Common myeloid progenitor, CD34-positive (primary cell): ENCODE measurements around the gene AMIGO3.
A peak's percentile ranks its signal among the peaks of the same experiment; 100 is the strongest.

Experiments
- CTCF ChIA-PET: fragments of 350-600 bp; sonication (Branson Sonifier 250); formaldehyde crosslinking; loops from one replicate; lab custom pipeline; 2021; ENCODE audit warnings: antibody characterized with exemption; lab: Charles Lee
- POLR2A ChIA-PET: fragments of 350-600 bp; sonication (Branson Sonifier 250); formaldehyde crosslinking; loops from one replicate; lab custom pipeline; 2021; ENCODE audit warnings: antibody characterized with exemption; lab: Charles Lee
- DNase-seq, 3 donors: peaks; one replicate each; pipeline versions ENCODE4 v3.0.0 to v3.0.0-alpha.2; 2013
- H3K27ac ChIP-seq, 2 experiments: 1 replicate in 1 of 2; 2 replicates in 1 of 2; pipeline ENCODE4 v1.7.0; 2013; ENCODE audit warnings: inconsistent platforms in 2 of 2, low read length in 2 of 2, mild to moderate bottlenecking in 2 of 2, low read depth in 1 of 2, moderate library complexity in 1 of 2; ENCODE audit not compliant: severe bottlenecking in 2 of 2, insufficient read depth in 1 of 2, poor library complexity in 1 of 2
- H3K27me3 ChIP-seq, 5 experiments: replicated peaks in 2 of 5; 1 replicate in 3 of 5; 2 replicates in 2 of 5; pipeline versions ENCODE4 v1.6.1 to v1.7.0; 2013; ENCODE audit warnings: low read length in 4 of 5, mild to moderate bottlenecking in 2 of 5, moderate library complexity in 2 of 5, inconsistent platforms in 1 of 5; ENCODE audit not compliant: insufficient read depth in 5 of 5, control insufficient read depth in 4 of 5
- H3K36me3 ChIP-seq, 4 experiments: 1 replicate in 2 of 4; 2 replicates in 2 of 4; pipeline versions ENCODE4 v1.6.1 to v1.7.0; 2013; ENCODE audit warnings: low read length in 3 of 4, control low read depth in 1 of 4, mild to moderate bottlenecking in 1 of 4; ENCODE audit not compliant: control insufficient read depth in 4 of 4, insufficient read depth in 4 of 4
- H3K4me1 ChIP-seq, 4 experiments: 1 replicate in 3 of 4; 2 replicates in 1 of 4; pipeline versions ENCODE4 v1.6.1 to v1.7.1; 2013; ENCODE audit warnings: low read length in 3 of 4, mild to moderate bottlenecking in 3 of 4, control low read depth in 1 of 4, inconsistent platforms in 1 of 4, moderate library complexity in 1 of 4; ENCODE audit not compliant: control insufficient read depth in 4 of 4, insufficient read depth in 4 of 4; ENCODE audit errors: control extremely low read depth in 1 of 4
- H3K4me3 ChIP-seq, 7 experiments: 1 replicate in 4 of 7; 2 replicates in 3 of 7; pipeline versions ENCODE4 v1.5.1 to v1.7.0; 2013; ENCODE audit warnings: mild to moderate bottlenecking in 7 of 7, low read length in 6 of 7, moderate library complexity in 6 of 7, inconsistent platforms in 2 of 7, low read depth in 2 of 7, control low read depth in 1 of 7; ENCODE audit not compliant: insufficient read depth in 4 of 7, control insufficient read depth in 1 of 7; ENCODE audit errors: extremely low read depth in 1 of 7
- H3K9me3 ChIP-seq, 5 experiments: 1 replicate in 4 of 5; 2 replicates in 1 of 5; pipeline versions ENCODE4 v1.6.1 to v1.7.1; 2013; ENCODE audit warnings: low read length in 4 of 5, mild to moderate bottlenecking in 2 of 5, inconsistent platforms in 1 of 5, low read depth in 1 of 5, moderate library complexity in 1 of 5; ENCODE audit not compliant: control insufficient read depth in 4 of 5, insufficient read depth in 2 of 5; ENCODE audit errors: control extremely low read depth in 1 of 5
- WGBS: methylation state at CpG from one replicate; pipeline ENCODE4 v1.1.5; 2013; ENCODE audit not compliant: insufficient coverage; 5-methylcytosine and 5-hydroxymethylcytosine counted together

AMIGO3 gene

DNA sequence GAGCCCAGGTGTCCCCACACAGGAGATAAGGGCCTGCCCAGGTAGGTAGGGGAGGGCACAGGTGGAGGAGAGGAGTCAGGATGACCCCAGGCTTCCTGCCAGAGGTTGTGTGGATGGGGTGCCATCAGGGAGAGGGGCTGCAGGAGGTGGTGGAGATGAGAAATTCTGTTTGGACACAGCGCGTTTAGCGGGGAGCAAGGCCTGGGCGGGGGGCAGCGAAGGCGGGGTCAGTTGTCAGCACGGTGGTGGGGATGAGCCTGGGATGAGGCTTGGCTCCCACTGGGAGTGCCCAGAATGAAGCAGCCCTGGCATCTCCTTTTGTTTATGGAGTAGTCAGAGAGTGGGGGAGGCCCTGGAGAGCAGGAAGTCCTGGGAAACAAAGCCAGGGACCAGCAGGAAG lies 15.5 kb downstream of the AMIGO3 start:
- Histone ChIP-seq H3K27ac (no peak overlapping the region), H3K27me3 (no peaks in the 10 kb centered on the region), H3K4me3 (no peak overlapping the region), H3K9me3 (no peaks in the 10 kb centered on the region), H3K4me1 (peaks cover 0 to 4% (median 3%) of the 10 kb centered on the region in 4 experiments), H3K36me3 (peaks cover 2 to 65% (median 33%) of the 10 kb centered on the region in 4 experiments)
- POLR2A ChIA-PET, result interaction anchor here (0.6 kb wide), 1 partner anchor 79 kb away, joined by 3 read pairs; no protein-coding TSS in a partner anchor
- WGBS, result 96% methylated on average over 7 of the region's 7 CpGs
- CTCF ChIA-PET, result interaction anchor here (1.0 to 3.7 kb wide), 13 partner anchors 11 to 203 kb away, joined by 3 to 18 read pairs (median 3); partner anchors contain the start of gene AMIGO3
- DNase-seq, result no peak

DNA sequence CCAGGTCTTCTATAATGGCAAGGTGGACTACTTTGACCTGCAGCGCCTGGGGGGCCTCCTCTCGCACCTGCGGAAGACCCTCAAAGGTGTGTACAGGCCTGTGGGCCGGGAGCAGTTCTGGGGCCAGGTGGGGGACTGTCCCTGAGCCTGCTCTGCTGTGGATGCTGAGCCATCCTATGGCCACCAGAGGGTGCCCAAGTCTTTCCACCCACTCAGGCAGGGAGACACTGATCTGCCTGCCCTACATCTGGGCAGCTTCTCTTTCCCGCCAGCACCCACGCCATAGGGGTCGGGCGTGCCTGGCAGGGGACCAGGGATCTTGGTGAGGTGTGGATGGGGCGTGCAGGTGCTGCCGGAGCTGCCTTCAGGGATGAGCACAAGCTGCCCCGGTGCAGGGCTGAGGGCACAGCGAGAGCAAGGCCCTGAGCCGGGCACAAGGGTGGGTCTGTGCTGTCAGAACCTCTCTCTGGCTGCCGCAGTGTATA lies 16.0 kb downstream of the AMIGO3 start:
- Histone ChIP-seq H3K27ac (no peak overlapping the region), H3K4me3 (no peak overlapping the region), H3K36me3 (peaks cover 2 to 66% (median 36%) of the 10 kb centered on the region in 4 experiments), H3K9me3 (no peaks in the 10 kb centered on the region), H3K4me1 (peaks cover 0 to 4% (median 3%) of the 10 kb centered on the region in 4 experiments), H3K27me3 (no peaks in the 10 kb centered on the region)
- WGBS, result 63% methylated on average over 14 of the region's 14 CpGs
- ChIA-PET POLR2A (interaction anchor here (0.6 kb wide), 1 partner anchor 80 kb away, joined by 3 read pairs; no protein-coding TSS in a partner anchor), CTCF (interaction anchor here (1.0 to 3.7 kb wide), 14 partner anchors 10 to 203 kb away, joined by 3 to 18 read pairs (median 3); partner anchors contain the start of gene AMIGO3)
- DNase-seq, result peak; percentile 64 to 84 (median 78)

DNA sequence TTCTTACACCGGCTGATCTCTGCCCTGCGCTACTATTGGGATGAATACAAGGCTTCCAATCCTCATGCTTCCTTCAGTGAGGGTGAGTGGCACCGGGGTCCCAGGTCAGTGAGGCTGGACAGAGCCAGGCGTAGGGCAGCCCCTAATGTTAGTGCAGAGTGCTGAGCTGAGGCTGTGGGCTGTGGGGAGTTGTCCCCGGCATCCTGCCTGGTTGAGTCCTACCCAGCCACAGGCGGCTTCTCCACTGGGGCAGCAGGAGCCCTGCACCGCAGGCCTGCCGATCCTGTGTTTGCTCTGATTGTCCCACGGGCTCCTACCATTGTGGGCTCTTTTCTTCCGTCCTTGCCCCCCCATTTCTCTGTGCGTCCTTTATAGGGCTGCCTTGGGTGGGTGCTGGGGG lies 16.8 kb downstream of the AMIGO3 start:
- WGBS, result 95% methylated on average over 11 of the region's 11 CpGs
- POLR2A ChIA-PET, result no interaction called here

DNA sequence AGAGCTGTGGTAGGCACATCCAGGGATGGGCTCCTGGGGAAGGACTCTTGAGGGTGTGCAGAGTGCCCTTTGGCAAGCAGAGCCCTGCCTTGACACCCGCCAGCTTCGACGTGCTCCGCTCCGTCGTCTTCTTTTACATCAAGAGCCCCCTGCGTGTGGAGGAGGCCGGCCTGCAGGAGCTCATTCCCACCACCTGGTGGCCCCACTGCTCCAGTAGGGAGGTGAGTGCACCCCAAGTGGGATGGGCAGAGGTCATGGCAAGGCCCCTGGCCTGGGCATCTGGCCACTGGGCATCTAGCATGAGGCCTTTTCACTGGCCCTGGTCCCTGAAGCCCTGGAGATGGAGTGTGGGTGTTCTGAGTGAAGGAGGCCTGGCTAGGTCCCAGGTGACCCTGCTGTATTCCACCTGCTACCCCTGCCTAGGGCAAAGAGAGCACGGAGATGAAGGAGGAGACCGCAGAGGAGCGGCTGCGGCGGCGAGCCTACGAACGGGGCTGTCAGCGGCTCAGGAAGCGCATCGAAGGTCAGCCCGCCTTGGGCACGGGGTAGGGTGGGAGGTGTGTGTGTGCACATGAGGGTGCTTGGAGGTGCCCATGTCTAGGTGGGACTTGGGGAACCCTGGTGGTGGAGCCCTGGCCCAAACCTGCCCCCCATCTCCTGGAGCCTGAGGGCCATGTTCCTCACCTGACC lies 18.0 kb downstream of the AMIGO3 start:
- over 99% methylated on average over 11 of the region's 21 CpGs for WGBS
- Histone ChIP-seq H3K27ac (no peak overlapping the region), H3K27me3 (no peaks in the 10 kb centered on the region), H3K9me3 (no peaks in the 10 kb centered on the region), H3K36me3 (peaks cover 0 to 77% (median 42%) of the 10 kb centered on the region in 4 experiments), H3K4me3 (no peak overlapping the region), H3K4me1 (peaks cover 0 to 4% (median 1%) of the 10 kb centered on the region in 4 experiments)
- DNase-seq, result peak in 2 of 3 donors; percentile 25 to 33
- CTCF ChIA-PET, result interaction anchor here (0.8 to 3.7 kb wide), 21 partner anchors 12 to 165 kb away, joined by 3 to 19 read pairs (median 4); partner anchors contain the start of gene AMIGO3
- POLR2A ChIA-PET, result no interaction called here

More for the DNA sequence above, 16.8 kb downstream of the AMIGO3 start:
- CTCF ChIA-PET, result interaction anchor here (0.9 to 3.7 kb wide), 12 partner anchors 12 to 203 kb away, joined by 3 to 19 read pairs (median 3); partner anchors contain the start of gene AMIGO3
- Histone ChIP-seq H3K27me3 (no peaks in the 10 kb centered on the region), H3K36me3 (peaks cover 2 to 72% (median 40%) of the 10 kb centered on the region in 4 experiments), H3K4me1 (peaks cover 0 to 4% (median 2%) of the 10 kb centered on the region in 4 experiments), H3K4me3 (no peak overlapping the region), H3K27ac (no peak overlapping the region), H3K9me3 (no peaks in the 10 kb centered on the region)
- DNase-seq, result no peak

DNA sequence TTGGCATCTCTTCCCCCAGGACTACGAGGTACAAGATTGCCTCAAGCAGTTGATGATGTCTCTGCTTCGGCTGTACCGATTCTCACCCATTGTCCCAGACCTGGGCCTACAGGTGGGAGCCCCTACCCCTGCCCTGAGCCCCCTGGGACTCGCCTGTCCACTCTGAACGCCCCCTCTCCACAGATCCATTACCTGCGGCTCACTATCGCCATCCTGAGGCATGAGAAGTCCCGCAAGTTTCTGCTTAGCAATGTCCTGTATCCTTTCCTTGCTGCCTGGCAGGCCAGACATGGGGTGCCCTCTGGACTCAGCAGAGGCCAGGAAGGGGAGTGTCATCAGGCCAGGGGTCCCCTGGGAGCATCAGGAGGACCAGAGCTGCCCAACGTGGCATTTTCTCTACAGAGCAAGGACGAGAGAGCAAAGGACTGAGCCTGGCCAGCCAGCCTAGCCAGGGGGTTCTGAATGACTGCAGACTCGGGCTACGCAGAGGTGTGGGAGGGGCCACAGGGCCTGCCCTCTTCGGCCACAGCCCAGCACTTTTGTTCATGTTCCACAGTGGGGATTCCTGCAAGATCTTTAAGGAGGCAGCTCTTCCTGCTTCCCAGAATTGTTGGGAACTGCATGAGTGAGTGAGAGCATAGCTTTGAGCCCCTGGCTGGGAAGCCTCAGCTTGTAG lies 18.9 kb downstream of the AMIGO3 start:
- Histone ChIP-seq H3K4me1 (peaks cover 0 to 4% (median 1%) of the 10 kb centered on the region in 4 experiments), H3K9me3 (no peaks in the 10 kb centered on the region), H3K4me3 (no peak overlapping the region), H3K36me3 (peaks cover 0 to 68% (median 38%) of the 10 kb centered on the region in 4 experiments), H3K27ac (no peak overlapping the region), H3K27me3 (no peaks in the 10 kb centered on the region)
- CTCF ChIA-PET, result interaction anchor here (0.6 to 3.7 kb wide), 15 partner anchors 12 to 220 kb away, joined by 3 to 19 read pairs (median 4); partner anchors contain the start of gene AMIGO3
- DNase-seq, result no peak
- WGBS, result 95% methylated on average over 13 of the region's 13 CpGs
- POLR2A ChIA-PET, result interaction anchor here (1.2 kb wide), 1 partner anchor 139 kb away, joined by 3 read pairs; no protein-coding TSS in a partner anchor

DNA sequence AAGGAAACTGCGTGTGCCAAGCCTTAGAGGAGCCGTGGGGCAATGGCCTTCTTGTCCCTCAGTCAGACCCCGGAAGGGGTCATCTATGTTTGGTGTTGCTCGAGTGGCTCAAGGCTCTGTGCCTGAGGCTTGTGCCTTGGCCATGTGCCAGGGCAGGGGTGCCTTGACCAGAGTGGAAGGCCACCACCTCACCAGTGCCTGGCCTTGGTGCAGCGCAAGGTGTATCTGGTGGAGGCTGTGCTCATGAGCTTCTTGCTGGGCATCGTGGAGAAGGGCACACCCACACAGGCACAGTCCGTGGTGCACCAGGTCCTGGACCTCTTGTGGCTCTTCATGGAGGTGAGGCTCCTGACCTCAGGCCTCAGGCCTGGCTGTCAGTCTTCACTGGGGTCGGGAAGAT lies 19.5 kb downstream of the AMIGO3 start:
- Histone ChIP-seq H3K27ac (no peak overlapping the region), H3K4me1 (peaks cover 0 to 4% (median 1%) of the 10 kb centered on the region in 4 experiments), H3K36me3 (peaks cover 0 to 64% (median 35%) of the 10 kb centered on the region in 4 experiments), H3K4me3 (no peak overlapping the region), H3K9me3 (no peaks in the 10 kb centered on the region), H3K27me3 (no peaks in the 10 kb centered on the region)
- 96% methylated on average over 8 of the region's 8 CpGs for WGBS
- CTCF ChIA-PET, result interaction anchor here (1.2 to 3.4 kb wide), 5 partner anchors 13 to 140 kb away, joined by 3 to 19 read pairs (median 5); partner anchors contain the start of gene AMIGO3
- POLR2A ChIA-PET, result interaction anchor here (1.2 kb wide), 1 partner anchor 139 kb away, joined by 3 read pairs; no protein-coding TSS in a partner anchor
- DNase-seq, result no peak
